CD14-positive monocyte (primary cell): Measurements from ENCODE around the gene BMERB1. TPM values are rescaled to one million over a fixed set of nuclear protein-coding genes. Genes with fewer than 3 reads are reported as not detected.
"Not testable (repeated sequence)": the region's sequence is repeated elsewhere in the genome, so short reads cannot be mapped to it uniquely, and the experiment has no call there.

Source experiments
- DNase-seq, 3 donors: peaks; one replicate each; pipeline ENCODE4 v3.0.0-alpha.2; 2011 to 2022
- H2AFZ ChIP-seq: 2 replicates; pipeline ENCODE4 v1.6.0; 2012; ENCODE audit warnings: mild to moderate bottlenecking, low read depth, low read length, inconsistent platforms; ENCODE audit not compliant: insufficient read depth, poor library complexity, severe bottlenecking
- H3K27ac ChIP-seq, 2 donors: 1 replicate in 1 of 2; 2 replicates in 1 of 2; pipeline ENCODE4 v1.5.1; 2012 to 2013; ENCODE audit warnings: low read length in 2 of 2, control low read depth in 1 of 2, inconsistent platforms in 1 of 2, low read depth in 1 of 2, mild to moderate bottlenecking in 1 of 2
- H3K27me3 ChIP-seq, 2 donors: one replicate each; pipeline versions ENCODE4 v1.6.0 to v1.6.1; 2011 to 2013; ENCODE audit warnings: low read length in 2 of 2; ENCODE audit not compliant: control insufficient read depth in 2 of 2, insufficient read depth in 2 of 2
- H3K36me3 ChIP-seq, 2 donors: replicated peaks in 1 of 2; 1 replicate in 1 of 2; 2 replicates in 1 of 2; pipeline versions ENCODE4 v1.5.1 to v1.6.1; 2012 to 2013; ENCODE audit warnings: low read length in 2 of 2, control low read depth in 1 of 2, inconsistent platforms in 1 of 2, mild to moderate bottlenecking in 1 of 2; ENCODE audit not compliant: insufficient read depth in 2 of 2, control insufficient read depth in 1 of 2
- H3K4me1 ChIP-seq, 2 donors: 1 replicate in 1 of 2; 2 replicates in 1 of 2; pipeline versions ENCODE4 v1.5.1 to v1.6.1; 2012 to 2013; ENCODE audit warnings: low read length in 2 of 2, control low read depth in 1 of 2, inconsistent platforms in 1 of 2, mild to moderate bottlenecking in 1 of 2, moderate library complexity in 1 of 2; ENCODE audit not compliant: insufficient read depth in 2 of 2, control insufficient read depth in 1 of 2
- H3K4me2 ChIP-seq: replicated peaks from 2 replicates; pipeline ENCODE3; 2012; ENCODE audit warnings: low read length, moderate library complexity, mild to moderate bottlenecking; ENCODE audit not compliant: poor library complexity, severe bottlenecking; ENCODE audit errors: extremely low read depth
- H3K4me3 ChIP-seq, 3 experiments: fragments of 200-600 bp in 1 of 3; sonication (generic) in 1 of 3; replicated peaks in 1 of 3; 1 replicate in 2 of 3; 2 replicates in 1 of 3; pipeline ENCODE4 v1.5.1; 2011 to 2013; ENCODE audit warnings: low read length in 3 of 3, mild to moderate bottlenecking in 3 of 3, control low read depth in 2 of 3, low read depth in 2 of 3, inconsistent platforms in 1 of 3, moderate library complexity in 1 of 3
- H3K79me2 ChIP-seq: 2 replicates; pipeline ENCODE4 v1.6.0; 2012; ENCODE audit warnings: mild to moderate bottlenecking, control low read depth, inconsistent platforms, low read length, moderate library complexity; ENCODE audit not compliant: insufficient read depth
- H3K9ac ChIP-seq: 2 replicates; pipeline ENCODE4 v1.6.0; 2017; ENCODE audit warnings: low read length, mild to moderate bottlenecking; ENCODE audit not compliant: insufficient read depth, poor library complexity, severe bottlenecking
- H3K9me3 ChIP-seq, 2 donors: replicated peaks in 1 of 2; 1 replicate in 1 of 2; 2 replicates in 1 of 2; pipeline versions ENCODE4 v1.5.1 to v1.6.1; 2012 to 2013; ENCODE audit warnings: low read length in 2 of 2, control low read depth in 1 of 2; ENCODE audit not compliant: control insufficient read depth in 1 of 2, insufficient read depth in 1 of 2
- H4K20me1 ChIP-seq: 2 replicates; pipeline ENCODE4 v1.6.0; 2012; ENCODE audit warnings: mild to moderate bottlenecking, low read length, control low read depth, moderate library complexity; ENCODE audit not compliant: insufficient read depth
- H3K27ac Mint-ChIP-seq, 7 donors: one replicate each; pipeline ENCODE4 v1.8.0; 2020; ENCODE audit warnings: mild to moderate bottlenecking in 7 of 7, mixed read lengths in 7 of 7, moderate library complexity in 6 of 7, inconsistent platforms in 2 of 7
- H3K27me3 Mint-ChIP-seq, 3 donors: one replicate each; pipeline ENCODE4 v1.8.0; 2021 to 2022; ENCODE audit warnings: low read depth in 3 of 3, mild to moderate bottlenecking in 3 of 3, mixed read lengths in 3 of 3, moderate library complexity in 3 of 3, inconsistent platforms in 1 of 3
- H3K36me3 Mint-ChIP-seq, 2 donors: one replicate each; pipeline ENCODE4 v1.8.0; 2020; ENCODE audit warnings: mixed read lengths in 2 of 2, inconsistent platforms in 1 of 2, mild to moderate bottlenecking in 1 of 2
- H3K4me1 Mint-ChIP-seq: one replicate; pipeline ENCODE4 v1.8.0; 2020; ENCODE audit warnings: mild to moderate bottlenecking, mixed read lengths
- H3K4me3 Mint-ChIP-seq, 2 donors: one replicate each; pipeline ENCODE4 v1.8.0; 2020; ENCODE audit warnings: mild to moderate bottlenecking in 2 of 2, mixed read lengths in 2 of 2, moderate library complexity in 1 of 2
- H3K9me3 Mint-ChIP-seq, 7 donors: one replicate each; pipeline ENCODE4 v1.8.0; 2020 to 2022; ENCODE audit warnings: mixed read lengths in 7 of 7, mild to moderate bottlenecking in 6 of 7, moderate library complexity in 6 of 7, inconsistent platforms in 2 of 7
- WGBS: methylation state at CpG from one replicate; pipeline ENCODE4 v1.1.5; 2013; ENCODE audit warnings: missing lambda C conversion rate; ENCODE audit not compliant: insufficient coverage; 5-methylcytosine and 5-hydroxymethylcytosine counted together
- intact Hi-C, 2 donors: fragments of 100-400 bp; cut with micrococcal nuclease; formaldehyde crosslinking; loops; one replicate each; pipeline versions ENCODE4 v1.15.0 to v1.15.1; 2023
- polyA plus RNA-seq, 3 donors: library from polyadenylated mRNA; depleted of rRNA in 1 of 3; unstranded in 2 of 3; stranded (reverse) in 1 of 3; fragments of 300-500 nt in 2 of 3; fragments of >200 nt in 1 of 3; fragmentation: Illumina TruSeq in 2 of 3; gene quantifications; 1 replicate in 2 of 3; 2 replicates in 1 of 3; pipeline ENCODE4 v1.2.3, GENCODE V29; 2012 to 2021
- TF ChIP-seq, protein P1 (sequence below): fragments of 200-600 bp; IDR thresholded peaks from one replicate; pipeline ENCODE4 v1.8.0; 2022; ENCODE audit warnings: antibody characterized with exemption, mild to moderate bottlenecking

Gene BMERB1
- polyA plus RNA-seq, 3 donors, result 0.11 to 0.28 (median 0.11) TPM

DNA sequence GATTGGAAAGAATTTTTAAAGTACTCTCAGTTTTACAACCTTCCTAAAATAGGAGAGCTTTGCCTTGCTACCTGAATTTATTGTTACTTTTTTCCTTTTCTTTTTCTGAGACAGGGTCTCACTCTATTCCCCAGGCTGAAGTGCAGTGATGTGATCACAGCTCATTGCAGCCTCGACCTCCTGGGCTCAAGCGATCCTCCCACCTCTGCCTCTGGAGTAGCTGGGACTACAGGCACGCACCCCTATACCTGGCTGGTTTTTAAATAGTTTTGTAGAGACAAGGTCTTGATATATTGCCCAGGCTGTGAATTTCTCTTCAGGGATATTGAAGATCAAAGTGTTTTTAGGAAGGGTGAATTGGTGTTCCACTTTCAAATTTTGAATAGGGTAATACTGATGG lies 35.1 kb upstream of the BMERB1 start:
- Histone ChIP-seq H3K79me2 (no peaks in the 10 kb centered on the region), H3K4me3 (no peak overlapping the region), H3K9me3 (no peaks in the 10 kb centered on the region), H2AFZ (no peak overlapping the region), H3K27me3 (no peaks in the 10 kb centered on the region), H3K36me3 (no peaks in the 10 kb centered on the region), H3K9ac (no peak overlapping the region), H3K27ac (no peak overlapping the region), H4K20me1 (no peaks in the 10 kb centered on the region), H3K4me2 (no peak overlapping the region), H3K4me1 (peaks cover 11 to 18% of the 10 kb centered on the region in 2 donors)
- H3K4me1 Mint-ChIP-seq, result peaks cover 31% of the 10 kb centered on the region
- WGBS, result no CpG with 5 or more reads among the region's 3 CpGs
- intact Hi-C loops, result no loop called here
- H3K36me3 Mint-ChIP-seq, result no peaks in the 10 kb centered on the region
- TF ChIP-seq, protein P1, sequence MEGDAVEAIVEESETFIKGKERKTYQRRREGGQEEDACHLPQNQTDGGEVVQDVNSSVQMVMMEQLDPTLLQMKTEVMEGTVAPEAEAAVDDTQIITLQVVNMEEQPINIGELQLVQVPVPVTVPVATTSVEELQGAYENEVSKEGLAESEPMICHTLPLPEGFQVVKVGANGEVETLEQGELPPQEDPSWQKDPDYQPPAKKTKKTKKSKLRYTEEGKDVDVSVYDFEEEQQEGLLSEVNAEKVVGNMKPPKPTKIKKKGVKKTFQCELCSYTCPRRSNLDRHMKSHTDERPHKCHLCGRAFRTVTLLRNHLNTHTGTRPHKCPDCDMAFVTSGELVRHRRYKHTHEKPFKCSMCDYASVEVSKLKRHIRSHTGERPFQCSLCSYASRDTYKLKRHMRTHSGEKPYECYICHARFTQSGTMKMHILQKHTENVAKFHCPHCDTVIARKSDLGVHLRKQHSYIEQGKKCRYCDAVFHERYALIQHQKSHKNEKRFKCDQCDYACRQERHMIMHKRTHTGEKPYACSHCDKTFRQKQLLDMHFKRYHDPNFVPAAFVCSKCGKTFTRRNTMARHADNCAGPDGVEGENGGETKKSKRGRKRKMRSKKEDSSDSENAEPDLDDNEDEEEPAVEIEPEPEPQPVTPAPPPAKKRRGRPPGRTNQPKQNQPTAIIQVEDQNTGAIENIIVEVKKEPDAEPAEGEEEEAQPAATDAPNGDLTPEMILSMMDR, result no peak
- H3K27me3 Mint-ChIP-seq, result peaks cover 17% of the 10 kb centered on the region in 3 donors
- H3K4me3 Mint-ChIP-seq, result no peak overlapping the region
- H3K9me3 Mint-ChIP-seq, result peaks cover 0 to 4% (median 0%) of the 10 kb centered on the region in 7 donors
- no peak for DNase-seq
- H3K27ac Mint-ChIP-seq, result no peak overlapping the region

DNA sequence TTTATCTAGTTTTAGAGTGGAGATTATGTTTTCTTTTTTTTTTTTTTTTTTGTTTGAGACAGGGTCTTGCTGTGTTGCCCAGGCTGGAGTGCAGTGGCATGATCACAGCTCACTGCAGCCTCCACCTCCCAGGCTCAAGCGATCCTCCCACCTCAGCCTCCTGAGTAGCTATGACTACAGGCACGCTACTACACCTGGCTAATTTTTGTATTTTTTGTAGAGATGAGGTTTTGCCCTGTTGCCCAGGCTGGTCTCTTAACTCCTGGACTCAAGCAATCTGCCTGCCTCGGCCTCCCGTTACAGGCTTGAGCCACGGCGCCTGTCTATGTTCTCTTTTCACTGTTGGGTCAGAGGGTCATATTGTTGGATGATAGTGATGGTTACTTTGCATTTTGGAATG lies 34.1 kb upstream of the BMERB1 start:
- H4K20me1 ChIP-seq, H3K4me3 Mint-ChIP-seq, H3K4me2 ChIP-seq, H3K4me3 ChIP-seq, intact Hi-C loops, H3K36me3 Mint-ChIP-seq, H3K9me3 ChIP-seq, H3K27ac ChIP-seq, H3K27me3 ChIP-seq, H3K9ac ChIP-seq, H2AFZ ChIP-seq, H3K9me3 Mint-ChIP-seq, H3K79me2 ChIP-seq, H3K27ac Mint-ChIP-seq, H3K36me3 ChIP-seq, DNase-seq: not testable (repeated sequence)
- peaks cover 41% of the 10 kb centered on the region for H3K4me1 Mint-ChIP-seq
- H3K27me3 Mint-ChIP-seq, result peaks cover 8 to 11% (median 9%) of the 10 kb centered on the region in 3 donors
- 100% methylated on average over 2 of the region's 6 CpGs for WGBS
- H3K4me1 ChIP-seq, result peaks cover 18 to 21% of the 10 kb centered on the region in 2 donors
